Sciatic nerve (tissue), 2 donors: Measurements from ENCODE around the gene PTPRD. TPM values are rescaled to one million over a fixed set of nuclear protein-coding genes. Genes with fewer than 3 reads are reported as not detected.

Experiments used
- ATAC-seq: fragments of 200-7000 bp; cut with Tn5 transposase; one replicate; pipeline ENCODE4 v1.9.1; 2020; ENCODE audit warnings: mild to moderate bottlenecking, moderate library complexity
- DNase-seq: peaks from one replicate; pipeline ENCODE4 v3.0.0-alpha.2; 2020; ENCODE audit warnings: low spot score
- intact Hi-C: fragments of 100-400 bp; cut with DNase I; formaldehyde crosslinking; loops from one replicate; pipeline ENCODE4 v1.14.2; 2022
- total RNA-seq: library from RNA; stranded (reverse); fragmentation: NEBNext Ultra II Directional; extraction: Animal tissue kit (Norgen Biotek cat#: 25700); gene quantifications from one replicate; pipeline ENCODE4 v1.2.1, GENCODE V29; 2021
- donor health status: DM: no; HTN: no; CAD: no.
- donor health status: DM: no; HTN: no; CAD: no.

The PTPRD gene
- total RNA-seq, 1 donor from 2014 or later = 4.7 TPM

DNA sequence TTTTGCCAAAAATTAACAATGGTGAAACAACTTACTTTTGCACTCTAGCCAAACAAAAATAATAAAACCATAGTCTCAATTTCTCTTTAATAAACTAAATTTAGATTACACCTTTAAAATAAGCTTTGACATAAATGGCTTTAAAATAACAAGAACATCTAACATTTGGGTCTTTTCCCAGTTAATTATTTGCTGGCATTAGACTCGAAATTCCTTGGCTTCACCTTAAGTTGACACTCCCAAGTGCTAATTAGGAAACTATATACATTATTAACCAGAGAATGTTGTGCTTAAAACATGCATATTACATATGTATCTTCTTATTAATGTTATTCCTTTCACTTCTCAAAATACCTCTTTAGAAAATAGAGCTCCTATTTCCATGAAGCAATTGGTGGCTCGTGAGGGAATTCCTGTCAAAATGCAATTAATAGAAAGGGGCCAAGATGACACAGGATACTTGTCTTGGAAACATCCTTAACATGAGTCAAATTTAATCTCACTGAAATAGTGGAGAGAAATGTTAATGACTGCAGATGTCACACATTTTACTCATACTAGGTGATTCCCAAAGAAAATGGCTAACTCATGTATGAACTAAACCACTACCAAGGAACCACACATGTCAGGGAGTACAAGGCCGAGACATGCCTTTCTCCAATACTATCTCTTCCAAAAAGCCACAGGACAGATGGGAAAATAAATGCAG is 1880.3 kb downstream of the PTPRD start:
- no peak for ATAC-seq
- DNase-seq = no peak
- intact Hi-C loops = no loop called here

DNA sequence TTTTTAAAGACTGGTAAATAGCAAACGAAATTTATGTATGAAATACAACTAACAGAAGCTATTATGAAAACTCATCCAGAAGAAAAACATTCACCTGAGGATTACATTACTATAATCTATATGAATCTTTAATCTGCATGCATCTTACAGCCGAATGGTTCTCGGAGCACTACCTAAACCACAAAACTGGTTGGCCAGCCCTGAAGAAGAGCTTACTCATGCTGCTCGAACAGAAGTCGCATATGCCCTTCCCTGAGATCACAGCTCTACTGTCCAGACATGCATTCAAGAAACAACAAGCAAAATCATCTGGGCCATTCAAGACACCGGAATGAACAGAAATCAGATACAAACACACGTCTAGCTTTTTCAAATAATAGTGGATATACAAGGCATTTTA is 1882.2 kb downstream of the PTPRD start:
- intact Hi-C loops = no loop called here
- DNase-seq (no peak), ATAC-seq (no peak)

DNA sequence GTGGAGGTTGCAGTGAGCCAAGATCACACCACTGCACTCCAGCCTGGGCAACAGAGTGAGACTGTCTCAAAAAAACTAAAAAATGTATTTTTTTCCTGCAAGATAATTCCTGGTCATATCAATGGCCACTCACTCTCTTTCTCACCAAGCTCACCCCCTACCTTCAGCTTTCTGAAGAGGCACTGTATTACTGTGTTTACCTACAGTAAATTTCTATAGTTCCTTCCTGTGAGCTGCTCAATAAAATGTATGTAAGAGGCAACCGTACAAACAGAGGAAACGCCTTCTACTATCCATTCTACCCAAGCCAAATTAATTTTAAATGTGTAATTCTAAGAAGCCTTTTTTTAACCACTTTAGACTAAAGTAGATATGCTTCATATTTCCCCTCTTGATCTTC is 1883.9 kb downstream of the PTPRD start:
- intact Hi-C loops = loop anchor here (5.0 kb wide), 1 partner anchor 663 kb away; no protein-coding TSS in a partner anchor
- no peak for DNase-seq
- ATAC-seq = no peak

DNA sequence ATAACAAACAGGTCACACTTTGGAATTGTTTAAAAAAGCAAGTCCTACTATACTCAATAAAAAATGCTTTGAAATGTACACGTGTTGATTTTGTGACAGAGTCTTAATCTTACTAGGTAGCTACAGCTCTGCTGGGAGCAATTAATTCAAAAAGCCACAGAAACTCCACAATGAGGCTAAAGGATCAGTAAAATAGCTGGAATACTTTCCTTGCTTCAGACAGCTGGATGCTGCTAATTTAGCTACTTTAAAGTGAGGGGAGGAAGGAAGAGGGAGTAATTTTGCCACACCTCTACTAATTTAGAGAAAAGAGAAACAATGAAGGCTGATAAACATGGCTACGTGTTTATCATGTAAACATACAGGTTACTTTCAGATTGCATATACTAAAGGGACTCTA is 1885.6 kb downstream of the PTPRD start:
- intact Hi-C loops = loop anchor here (5.0 kb wide), 1 partner anchor 665 kb away; no protein-coding TSS in a partner anchor
- no peak for DNase-seq
- no peak for ATAC-seq

DNA sequence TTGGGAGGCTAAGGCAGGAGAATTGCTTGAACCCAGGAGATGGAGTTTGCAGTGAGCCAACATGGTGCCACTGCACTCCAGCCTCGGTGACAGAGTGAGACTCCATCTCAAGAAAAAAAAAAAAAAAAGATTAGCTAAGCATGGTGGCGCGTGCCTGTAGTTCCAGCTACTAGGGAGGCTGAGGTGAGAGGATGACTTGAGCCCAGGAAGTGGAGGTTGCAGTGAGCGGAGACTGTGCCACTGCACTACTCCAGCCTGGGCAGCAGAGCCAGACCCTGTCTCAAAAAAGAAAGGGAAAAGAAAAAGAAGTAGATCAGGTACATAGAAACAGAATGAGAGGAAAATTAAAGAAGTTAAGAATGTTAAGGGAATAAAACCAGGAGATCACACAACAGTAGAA is 1886.1 kb downstream of the PTPRD start:
- DNase-seq = no peak
- no peak for ATAC-seq
- intact Hi-C loops = loop anchor here (5.0 kb wide), 1 partner anchor 666 kb away; no protein-coding TSS in a partner anchor

DNA sequence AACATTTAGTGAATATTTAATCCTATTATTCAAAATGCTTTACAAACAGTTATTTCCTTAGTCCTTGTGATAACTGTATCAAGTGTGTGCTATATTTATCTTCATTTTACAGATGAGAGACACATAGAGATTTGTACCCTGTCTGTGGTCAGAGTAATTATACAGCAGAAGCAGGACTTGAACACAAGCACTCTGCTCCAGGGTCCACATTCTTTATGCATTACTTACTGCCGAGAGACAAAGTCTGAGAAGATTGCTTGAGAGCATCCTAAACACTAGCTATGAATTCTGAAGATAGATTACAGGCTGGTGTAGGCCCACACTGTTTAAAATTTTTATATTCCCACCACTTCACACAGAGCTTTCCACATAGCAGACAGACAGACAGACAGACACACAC is 1887.2 kb downstream of the PTPRD start:
- DNase-seq (no peak), ATAC-seq (no peak)
- intact Hi-C loops = loop anchor here (5.0 kb wide), 1 partner anchor 667 kb away; no protein-coding TSS in a partner anchor

DNA sequence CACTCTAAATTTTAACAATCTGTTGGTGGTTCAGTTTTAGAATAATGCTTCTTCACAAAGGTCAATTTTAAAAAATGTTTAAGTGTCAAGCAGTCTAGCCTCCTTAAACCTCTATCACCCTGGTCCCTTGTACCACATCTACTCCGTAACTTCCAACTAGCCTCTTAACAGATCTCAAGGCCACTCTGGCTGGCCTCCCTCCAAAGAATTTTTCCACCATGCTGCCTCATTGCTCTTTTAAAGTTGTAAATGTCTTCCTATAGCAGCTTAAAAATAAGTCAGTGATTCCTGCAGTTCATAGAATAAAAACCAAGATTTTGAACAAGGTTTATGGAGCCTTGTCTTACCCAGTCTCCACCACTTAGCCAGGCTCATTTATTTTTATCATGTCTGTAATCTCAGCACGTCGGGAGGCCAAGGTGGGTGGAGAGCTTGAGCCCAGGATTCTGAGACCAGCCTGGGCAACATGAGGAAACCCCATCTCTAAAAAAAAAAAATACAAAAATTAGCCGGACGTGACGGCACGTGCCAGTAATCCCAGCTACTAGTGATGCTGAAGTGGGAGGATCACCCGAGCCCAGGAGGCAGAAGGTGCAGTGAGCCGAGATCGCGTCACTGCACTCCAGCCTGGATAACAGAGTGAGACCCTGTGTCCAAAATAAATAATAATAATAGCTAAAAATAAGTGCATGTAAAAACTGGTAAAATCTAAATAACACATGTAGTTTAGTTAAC is 1888.4 kb downstream of the PTPRD start:
- intact Hi-C loops = loop anchor here (5.0 kb wide), 1 partner anchor 668 kb away; no protein-coding TSS in a partner anchor
- DNase-seq = no peak
- ATAC-seq = peak; percentile 56

DNA sequence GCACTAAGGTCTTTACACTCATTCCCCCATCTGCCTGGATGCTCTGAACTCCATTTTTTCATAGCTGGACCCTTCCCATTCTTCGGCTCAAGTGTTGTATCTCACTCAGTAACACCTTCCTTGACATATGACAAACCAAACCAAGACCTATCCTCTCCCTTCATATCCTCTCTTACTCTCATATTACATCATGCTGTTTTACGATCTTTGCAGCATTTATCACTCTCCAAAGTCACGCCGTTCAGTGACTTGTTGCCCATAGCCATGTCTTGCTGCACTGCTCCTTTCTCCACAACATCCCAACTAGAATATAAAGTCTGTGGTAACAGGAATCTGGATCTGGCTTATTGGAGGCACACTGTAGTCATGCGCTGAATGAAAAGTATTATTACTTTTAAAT is 1889.6 kb downstream of the PTPRD start:
- ATAC-seq = no peak
- DNase-seq = no peak
- intact Hi-C loops = no loop called here

DNA sequence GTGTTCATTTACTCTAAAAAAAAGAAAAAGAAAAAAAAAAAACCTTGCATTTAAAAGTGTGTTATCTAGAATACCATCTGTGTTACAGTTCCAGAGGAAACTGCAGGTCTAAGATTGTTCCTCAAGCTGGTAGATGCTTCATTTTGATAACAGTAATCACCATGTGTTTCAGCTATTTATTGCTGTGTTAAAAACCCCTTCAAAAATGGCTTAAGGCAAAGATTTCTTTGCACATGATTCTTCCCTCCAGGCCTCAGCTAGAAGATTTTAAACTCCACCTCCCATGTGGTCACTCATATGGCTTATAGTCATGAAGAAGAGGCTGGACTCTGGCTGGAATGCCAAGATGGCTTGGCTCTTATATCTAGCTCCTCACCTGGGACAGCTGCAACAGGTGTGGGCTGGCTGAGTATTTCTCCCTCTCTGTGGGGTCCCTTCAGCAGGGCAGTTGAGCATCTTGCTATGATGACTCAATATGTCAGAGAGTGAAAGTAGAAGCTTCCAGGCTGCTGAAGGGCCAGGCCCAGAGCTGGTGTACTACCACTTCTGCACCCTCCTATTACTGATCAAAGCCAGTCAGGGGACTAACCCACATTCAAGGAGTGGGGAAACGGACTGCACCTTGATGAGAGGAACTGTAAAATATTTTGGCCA is 1892.8 kb downstream of the PTPRD start:
- ATAC-seq = no peak
- DNase-seq = no peak
- intact Hi-C loops = no loop called here

DNA sequence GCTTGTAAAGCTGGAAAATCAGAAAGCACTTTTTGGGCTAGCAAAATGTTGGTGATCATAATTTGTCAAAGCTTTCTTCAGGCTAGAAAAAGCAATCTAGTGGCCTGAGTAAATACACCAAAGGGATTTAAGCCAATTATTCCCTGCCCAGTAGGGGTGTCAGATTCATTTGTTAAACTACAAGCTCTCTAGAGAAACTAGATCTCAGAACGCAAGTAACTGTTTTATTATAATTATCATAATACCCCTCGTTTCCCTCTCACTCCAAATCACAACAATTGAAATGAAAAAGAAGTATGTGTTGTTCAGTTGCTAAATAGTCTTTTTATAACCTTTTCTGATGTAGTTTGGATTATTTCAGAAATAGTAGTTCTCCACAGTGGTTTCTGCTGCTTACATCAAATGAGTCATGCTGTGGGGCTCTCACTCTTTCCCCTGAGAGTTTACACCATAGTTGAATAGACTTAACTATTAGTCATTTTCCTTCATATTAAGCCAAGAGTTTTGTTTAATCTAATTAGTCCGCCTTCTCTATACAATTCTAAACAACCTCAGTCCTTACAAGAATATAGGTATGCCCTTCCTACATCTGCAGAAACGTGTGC is 1894.6 kb downstream of the PTPRD start:
- DNase-seq = no peak

DNA sequence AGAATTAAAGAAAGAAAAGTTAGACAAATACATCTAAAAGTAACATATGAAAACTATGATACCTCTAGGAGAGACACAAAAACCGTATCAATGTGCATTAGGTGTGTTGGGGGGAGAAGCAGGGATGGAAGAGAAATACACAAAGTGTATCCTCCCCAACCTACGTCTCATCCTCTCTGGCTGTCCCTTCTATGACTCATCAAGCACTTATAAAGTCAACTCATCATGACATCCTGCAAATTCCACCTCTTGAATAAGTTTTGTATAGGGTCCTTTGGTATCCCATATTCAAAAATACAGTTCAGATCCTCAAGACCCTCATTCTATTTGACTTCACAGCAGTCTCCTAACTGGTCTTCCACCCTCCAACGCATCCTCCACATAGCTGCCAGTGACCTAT is 1895.7 kb downstream of the PTPRD start:
- no peak for DNase-seq
- ATAC-seq = no peak
- intact Hi-C loops = no loop called here

More for the DNA sequence above, 1894.6 kb downstream of the PTPRD start:
- ATAC-seq = peak; percentile 64
- intact Hi-C loops = no loop called here

DNA sequence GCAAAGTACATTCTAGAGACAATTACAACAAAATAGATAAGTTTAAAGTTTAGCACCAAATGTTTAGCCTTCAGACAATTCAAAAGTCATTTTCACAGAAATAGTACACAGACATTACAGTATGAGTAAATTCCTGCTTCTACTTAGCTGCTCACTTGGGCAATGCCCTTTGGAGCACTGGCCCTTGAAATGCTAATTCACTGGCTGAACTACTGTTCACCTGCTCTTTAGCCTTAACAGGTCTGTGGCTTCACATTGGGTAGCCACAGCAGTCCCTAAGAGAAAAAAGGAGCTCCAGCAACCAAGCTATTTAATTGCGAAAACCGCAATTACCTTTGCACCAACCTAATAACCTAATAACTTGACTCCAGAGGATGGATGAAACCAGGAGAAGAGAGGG is 1897.0 kb downstream of the PTPRD start:
- DNase-seq = no peak
- intact Hi-C loops = no loop called here
- ATAC-seq = no peak

DNA sequence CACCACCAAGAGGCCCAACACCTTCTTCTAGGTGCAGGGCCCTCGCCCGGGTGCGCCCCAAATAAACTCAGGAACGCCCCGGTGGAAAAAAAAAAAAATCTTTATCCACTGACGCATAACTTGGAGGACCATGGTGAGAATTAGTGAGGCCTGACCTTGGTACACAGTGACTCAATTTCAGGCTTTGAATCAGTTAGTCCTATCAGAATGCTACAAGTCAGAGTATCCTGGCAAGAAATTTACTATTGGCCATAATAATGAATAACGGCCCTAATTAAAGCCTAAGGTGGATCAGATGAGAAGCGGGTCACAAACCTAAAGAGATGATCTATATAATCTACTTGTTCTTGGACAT is 1899.0 kb downstream of the PTPRD start:
- intact Hi-C loops = no loop called here
- ATAC-seq = no peak
- DNase-seq = no peak

DNA sequence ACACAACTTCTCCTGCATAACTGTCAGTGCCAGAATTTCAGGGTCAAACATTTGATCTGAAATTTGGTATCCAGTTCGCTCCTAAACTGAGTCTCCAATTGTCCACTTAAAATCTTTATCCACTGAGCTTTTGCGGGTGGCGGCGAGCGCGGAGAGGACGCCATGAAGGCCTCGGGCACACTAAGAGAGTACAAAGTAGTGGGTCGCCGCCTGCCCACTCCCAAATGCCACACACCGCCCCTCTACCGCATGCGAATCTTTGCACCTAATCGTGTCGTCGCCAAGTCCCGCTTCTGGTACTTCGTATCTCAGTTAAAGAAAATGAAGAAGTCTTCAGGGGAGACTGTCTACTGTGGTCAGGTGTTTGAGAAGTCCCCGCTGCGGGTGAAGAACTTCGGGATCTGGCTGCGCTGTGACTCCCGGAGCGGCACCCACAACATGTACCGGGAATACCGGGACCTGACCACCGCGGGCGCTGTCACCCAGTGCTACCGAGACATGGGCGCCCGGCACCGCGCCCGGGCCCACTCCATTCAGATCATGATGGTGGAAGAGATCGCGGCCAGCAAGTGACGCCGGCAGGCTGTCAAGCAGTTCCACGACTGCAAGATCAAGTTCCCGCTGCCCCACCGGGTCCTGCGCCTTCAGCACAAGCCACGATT is 1899.5 kb downstream of the PTPRD start:
- DNase-seq (no peak), ATAC-seq (no peak)
- intact Hi-C loops = no loop called here

DNA sequence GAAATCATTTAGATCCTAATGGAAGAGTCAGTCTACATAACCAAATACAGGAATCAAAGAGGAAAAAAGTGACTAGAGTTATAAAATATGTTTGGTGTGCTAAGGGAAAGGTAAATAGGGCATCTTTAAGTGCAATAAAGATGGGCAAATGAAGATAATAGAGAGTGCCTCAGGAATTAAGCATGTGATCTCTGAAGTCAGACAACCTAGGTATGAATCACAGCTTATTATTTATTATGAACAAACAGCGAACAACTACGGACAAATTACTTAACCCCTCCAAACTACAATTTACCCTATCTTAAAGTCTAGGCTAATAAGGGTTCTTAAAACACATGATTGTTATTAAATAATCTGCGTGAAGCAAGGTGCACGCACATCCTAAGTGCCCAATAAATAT is 1903.1 kb downstream of the PTPRD start:
- ATAC-seq (no peak), DNase-seq (no peak)
- intact Hi-C loops = no loop called here

DNA sequence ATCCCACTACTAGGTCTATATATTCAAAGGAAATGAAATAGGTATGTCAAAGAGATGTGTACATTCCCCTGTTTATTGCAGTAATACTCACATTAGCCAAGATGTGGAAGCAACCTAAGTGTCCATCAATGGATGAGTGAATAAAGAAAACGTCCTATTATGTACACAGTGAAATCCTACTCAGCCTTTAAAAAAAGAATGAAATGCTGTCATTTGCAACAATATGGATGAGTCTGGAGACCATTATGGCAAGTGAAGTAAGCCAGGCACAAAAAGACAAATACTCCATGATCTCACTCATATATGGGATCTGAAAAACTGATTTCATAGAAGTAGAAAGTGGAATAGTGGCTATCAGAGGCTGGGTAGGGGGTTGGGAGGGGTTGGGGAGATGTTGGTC is 1904.1 kb downstream of the PTPRD start:
- intact Hi-C loops = no loop called here
- ATAC-seq = no peak
- DNase-seq = no peak

DNA sequence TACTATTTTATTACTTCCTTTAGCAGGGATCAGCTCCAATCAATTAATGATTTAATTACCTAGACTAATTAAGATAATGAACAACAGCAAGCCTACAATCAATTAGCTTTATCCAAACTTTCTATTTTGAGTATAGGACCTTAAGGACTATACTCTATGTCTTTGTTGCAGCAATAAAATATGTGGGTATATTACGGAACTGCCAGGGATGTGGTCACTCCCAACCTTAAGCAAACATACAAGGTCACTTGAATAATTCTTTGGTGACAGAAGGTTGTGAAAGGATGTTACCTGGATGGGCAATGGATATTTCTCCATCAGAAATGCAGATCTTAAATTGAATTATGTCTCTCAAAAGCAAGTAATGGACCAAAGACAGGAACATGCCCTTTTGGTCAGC is 1905.8 kb downstream of the PTPRD start:
- ATAC-seq = no peak
- no peak for DNase-seq
- intact Hi-C loops = no loop called here

DNA sequence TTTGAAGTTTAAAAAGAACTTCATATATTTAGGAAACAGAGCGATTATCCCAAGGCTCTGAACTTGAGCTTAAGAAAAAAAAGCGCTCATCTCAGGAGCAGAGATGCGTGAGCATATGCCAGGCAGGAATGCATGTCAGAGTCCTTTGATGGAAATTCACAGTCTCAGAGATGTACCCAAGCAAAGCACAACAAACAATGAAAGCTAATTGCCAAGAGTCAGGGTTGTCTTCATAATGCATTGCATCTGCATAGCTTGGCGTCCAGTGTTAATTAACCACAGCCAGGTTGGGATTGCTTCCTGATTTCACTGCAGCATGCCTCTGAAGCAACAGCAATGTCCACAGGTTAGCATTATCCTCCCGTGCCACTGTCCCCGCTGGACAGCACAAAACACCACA is 1906.3 kb downstream of the PTPRD start:
- ATAC-seq (no peak), DNase-seq (no peak)
- intact Hi-C loops = no loop called here

DNA sequence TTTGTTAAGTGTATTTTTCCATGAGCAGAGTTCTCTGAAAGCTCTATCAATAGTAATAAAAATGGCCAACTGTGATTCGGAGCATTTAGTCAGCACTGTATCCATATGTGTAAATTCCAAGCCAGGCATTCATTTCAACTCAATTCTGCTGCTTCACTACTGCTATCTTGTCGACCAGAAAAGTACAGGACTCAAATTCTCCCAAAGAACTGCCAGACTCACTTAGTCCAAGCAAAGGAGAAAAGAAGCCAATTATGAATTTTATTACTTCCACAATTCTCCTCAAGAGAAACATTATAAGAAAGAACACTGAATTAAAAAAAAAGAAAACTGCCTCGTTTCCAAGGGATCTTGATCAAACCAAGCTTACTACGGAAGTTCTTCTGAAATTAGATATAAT is 1906.9 kb downstream of the PTPRD start:
- ATAC-seq (no peak), DNase-seq (no peak)
- intact Hi-C loops = no loop called here
